Stimulated activated naive B cell treated with anti-CD40 and anti-IgM and Interleukin-4, amounts not matched to agents 10 μg/mL and 1 μg/mL and 100 μg/mL, for 72 hours (primary cell): ENCODE results near the gene NBAS.
A peak's percentile ranks its signal among the peaks of the same experiment; 100 is the strongest.

Experiments
- ATAC-seq, 2 donors: fragments of 150-1000 bp; cut with Tn5 transposase; replicated peaks; 2 replicates each; pipeline ENCODE4 v1.10.0; 2021; ENCODE audit warnings: moderate library complexity in 1 of 2
- DNase-seq: peaks from one replicate; pipeline ENCODE4 v3.0.0; 2021
- H3K27ac Mint-ChIP-seq: one replicate; pipeline ENCODE4 v1.8.0; 2022; ENCODE audit warnings: mild to moderate bottlenecking, mixed read lengths
- H3K27me3 Mint-ChIP-seq, 2 donors: one replicate each; pipeline ENCODE4 v1.8.0; 2022; ENCODE audit warnings: mixed read lengths in 2 of 2
- H3K36me3 Mint-ChIP-seq, 2 donors: one replicate each; pipeline ENCODE4 v1.8.0; 2022; ENCODE audit warnings: mixed read lengths in 2 of 2, mild to moderate bottlenecking in 1 of 2
- H3K4me1 Mint-ChIP-seq, 2 donors: one replicate each; pipeline ENCODE4 v1.8.0; 2022; ENCODE audit warnings: mixed read lengths in 2 of 2, mild to moderate bottlenecking in 1 of 2
- H3K4me3 Mint-ChIP-seq, 2 donors: one replicate each; pipeline ENCODE4 v1.8.0; 2022; ENCODE audit warnings: mild to moderate bottlenecking in 2 of 2, mixed read lengths in 2 of 2, moderate library complexity in 1 of 2
- H3K9me3 Mint-ChIP-seq, 2 donors: one replicate each; pipeline ENCODE4 v1.8.0; 2022; ENCODE audit warnings: mixed read lengths in 2 of 2, mild to moderate bottlenecking in 1 of 2

NBAS gene

DNA sequence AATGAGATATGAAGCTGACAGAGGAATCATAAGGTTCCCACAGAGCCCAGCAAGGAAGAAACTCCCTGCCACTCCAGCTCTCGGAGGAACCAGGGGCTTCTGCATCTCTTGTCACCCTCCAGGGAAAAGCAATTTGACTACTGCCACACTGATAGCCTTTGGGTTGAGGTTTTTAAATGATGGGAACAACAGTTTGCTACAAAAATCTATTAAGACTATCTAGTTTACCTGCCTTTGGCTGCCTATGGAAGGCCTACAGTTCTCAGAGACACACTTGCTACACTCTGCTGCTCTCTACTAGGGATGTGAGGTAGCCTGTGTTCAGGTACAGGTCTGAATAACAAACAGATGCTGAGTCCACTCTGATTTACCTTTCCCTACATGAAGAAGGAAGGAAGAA, 161.9 kb downstream of the NBAS start:
- Mint-ChIP-seq H3K9me3 (no peaks in the 10 kb centered on the region), H3K36me3 (peaks cover 10 to 29% of the 10 kb centered on the region in 2 donors), H3K27me3 (no peaks in the 10 kb centered on the region), H3K4me3 (no peak overlapping the region), H3K4me1 (no peaks in the 10 kb centered on the region), H3K27ac (no peak overlapping the region)
- DNase-seq (no peak), ATAC-seq (no peak)

DNA sequence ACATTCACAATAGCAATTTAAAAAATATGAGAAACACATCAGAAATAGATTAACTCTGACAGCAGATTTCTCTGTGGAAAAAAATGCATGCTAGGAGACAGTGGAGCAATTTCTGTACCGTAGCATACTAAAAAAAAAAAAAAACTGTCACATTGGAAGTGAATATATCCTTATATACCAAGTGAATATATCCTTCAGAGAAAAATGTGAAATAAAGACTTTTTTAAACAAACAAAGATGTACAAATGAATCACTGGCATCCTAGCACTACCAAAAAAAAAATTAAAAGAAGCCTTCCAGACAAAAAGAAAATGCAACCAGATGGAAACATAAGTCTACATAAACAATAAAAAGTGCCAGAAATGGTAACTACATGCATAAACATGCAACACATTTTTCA, 169.4 kb downstream of the NBAS start:
- DNase-seq, result no peak
- Mint-ChIP-seq H3K4me1 (no peaks in the 10 kb centered on the region), H3K27me3 (no peaks in the 10 kb centered on the region), H3K27ac (no peak overlapping the region), H3K4me3 (no peak overlapping the region), H3K9me3 (no peaks in the 10 kb centered on the region), H3K36me3 (peaks cover 25 to 48% of the 10 kb centered on the region in 2 donors)
- ATAC-seq, result no peak

DNA sequence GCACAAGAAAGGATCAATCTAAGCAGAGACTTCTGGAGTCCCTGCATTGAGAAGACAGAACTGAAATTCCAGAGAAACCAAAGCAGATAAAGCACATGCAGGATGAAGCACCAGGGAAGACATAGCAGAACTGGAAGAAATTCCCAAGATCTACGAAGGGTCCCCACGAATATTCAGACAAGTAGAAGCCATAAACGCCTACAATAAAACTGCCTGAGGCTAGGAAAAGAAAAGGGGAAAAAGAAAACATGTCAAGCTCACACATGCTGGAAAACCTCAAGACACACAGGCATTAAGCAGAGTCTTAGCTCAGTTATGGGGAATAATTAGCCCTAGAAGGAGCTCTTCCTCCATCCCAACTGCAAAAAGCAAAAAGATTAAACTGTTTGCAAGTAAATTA, 171.2 kb downstream of the NBAS start:
- H3K9me3 Mint-ChIP-seq, result no peaks in the 10 kb centered on the region
- no peak for ATAC-seq
- H3K4me1 Mint-ChIP-seq, result no peaks in the 10 kb centered on the region
- no peak for DNase-seq
- H3K4me3 Mint-ChIP-seq, result no peak overlapping the region
- no peaks in the 10 kb centered on the region for H3K27me3 Mint-ChIP-seq
- H3K36me3 Mint-ChIP-seq, result peaks cover 28 to 53% of the 10 kb centered on the region in 2 donors
- H3K27ac Mint-ChIP-seq, result no peak overlapping the region

DNA sequence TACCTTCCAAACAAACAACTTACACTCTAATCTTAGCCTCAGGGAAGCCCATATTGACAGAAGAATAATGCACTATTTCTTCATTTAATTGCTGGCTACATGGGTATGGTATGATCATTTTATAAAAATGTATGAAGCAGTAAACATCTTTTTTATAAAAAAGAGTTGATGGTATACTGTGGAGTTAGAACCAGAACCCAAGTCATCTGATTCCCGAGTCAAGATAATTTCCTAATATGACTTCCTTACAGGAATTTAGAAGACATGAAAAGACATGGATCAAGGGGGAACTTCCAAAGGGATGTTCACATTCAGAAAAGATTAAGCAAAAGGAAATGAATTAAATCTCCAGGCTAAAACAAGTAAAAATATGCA, 171.8 kb downstream of the NBAS start:
- H3K36me3 Mint-ChIP-seq, result peaks cover 28 to 53% of the 10 kb centered on the region in 2 donors
- no peaks in the 10 kb centered on the region for H3K4me1 Mint-ChIP-seq

DNA sequence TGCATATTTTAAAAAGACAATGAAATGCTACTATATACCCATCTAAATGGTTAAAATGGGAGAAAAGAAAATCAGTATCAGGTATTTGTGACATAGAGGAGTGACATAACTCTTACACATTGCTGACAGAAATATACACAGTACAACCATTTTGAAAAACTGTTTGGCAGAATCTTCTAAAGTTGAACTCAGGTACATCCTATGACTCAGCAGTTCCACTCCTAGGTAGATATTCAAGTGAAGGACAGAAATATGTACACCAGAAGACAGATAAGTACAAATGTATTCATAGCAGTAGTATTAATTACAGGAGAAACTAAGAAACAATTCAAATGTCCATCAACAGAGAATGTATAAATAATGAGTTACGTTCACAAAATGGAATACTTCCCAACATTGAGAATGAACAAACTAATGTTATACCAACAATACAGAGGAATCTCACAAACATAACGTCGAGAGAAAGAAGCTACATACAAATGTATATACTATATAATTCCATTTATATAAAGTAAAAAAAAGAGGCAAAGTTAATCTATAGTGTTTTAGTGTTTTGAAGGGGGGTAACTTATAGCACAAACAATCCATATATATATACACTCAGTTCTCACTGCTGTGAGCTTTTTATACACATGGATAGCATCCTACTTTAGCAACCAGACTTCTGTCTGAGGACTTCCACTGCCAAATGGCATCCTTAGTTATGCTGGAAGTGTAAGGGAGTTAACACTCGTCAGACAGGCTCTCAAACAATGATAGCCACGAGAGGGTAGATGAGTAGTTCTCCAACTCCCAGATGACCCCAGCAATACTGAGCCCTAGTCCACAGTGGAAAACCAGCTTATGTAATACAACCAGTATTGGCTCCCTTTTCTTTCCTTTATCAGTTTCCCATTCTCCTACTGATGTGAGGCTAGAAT, 172.5 kb downstream of the NBAS start:
- no peak for ATAC-seq

More for the DNA sequence above, 171.8 kb downstream of the NBAS start:
- no peak overlapping the region for H3K4me3 Mint-ChIP-seq
- no peak for DNase-seq
- H3K27ac Mint-ChIP-seq, result no peak overlapping the region
- H3K27me3 Mint-ChIP-seq, result no peaks in the 10 kb centered on the region
- H3K9me3 Mint-ChIP-seq, result no peaks in the 10 kb centered on the region
- ATAC-seq, result no peak

DNA sequence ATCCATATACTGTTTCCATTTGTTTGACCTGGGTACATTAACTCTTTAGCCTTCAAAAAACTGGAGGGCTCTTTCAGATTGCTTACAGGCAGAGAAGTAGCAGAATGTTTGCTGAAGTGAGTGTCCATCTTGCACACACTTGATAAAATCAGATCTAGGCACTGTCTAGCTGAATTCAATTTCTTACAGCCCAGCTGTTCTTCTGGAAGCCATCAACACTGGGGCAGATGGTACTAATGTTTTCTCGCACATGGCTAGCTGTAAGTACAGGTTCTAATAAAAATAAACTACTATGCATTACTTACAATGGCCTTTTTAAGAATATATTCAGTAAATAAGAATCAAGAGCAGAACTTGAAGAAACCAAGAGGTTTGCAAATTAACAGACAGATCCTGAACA, 175.9 kb downstream of the NBAS start:
- Mint-ChIP-seq H3K4me3 (no peak overlapping the region), H3K27me3 (no peaks in the 10 kb centered on the region), H3K9me3 (no peaks in the 10 kb centered on the region), H3K27ac (no peak overlapping the region), H3K36me3 (peaks cover 19 to 43% of the 10 kb centered on the region in 2 donors), H3K4me1 (no peaks in the 10 kb centered on the region)
- ATAC-seq (no peak), DNase-seq (no peak)

More for the DNA sequence above, 172.5 kb downstream of the NBAS start:
- no peak overlapping the region for H3K27ac Mint-ChIP-seq
- H3K36me3 Mint-ChIP-seq, result peaks cover 26 to 52% of the 10 kb centered on the region in 2 donors
- DNase-seq, result no peak
- H3K9me3 Mint-ChIP-seq, result no peaks in the 10 kb centered on the region
- H3K27me3 Mint-ChIP-seq, result no peaks in the 10 kb centered on the region
- no peak overlapping the region for H3K4me3 Mint-ChIP-seq
- no peaks in the 10 kb centered on the region for H3K4me1 Mint-ChIP-seq

DNA sequence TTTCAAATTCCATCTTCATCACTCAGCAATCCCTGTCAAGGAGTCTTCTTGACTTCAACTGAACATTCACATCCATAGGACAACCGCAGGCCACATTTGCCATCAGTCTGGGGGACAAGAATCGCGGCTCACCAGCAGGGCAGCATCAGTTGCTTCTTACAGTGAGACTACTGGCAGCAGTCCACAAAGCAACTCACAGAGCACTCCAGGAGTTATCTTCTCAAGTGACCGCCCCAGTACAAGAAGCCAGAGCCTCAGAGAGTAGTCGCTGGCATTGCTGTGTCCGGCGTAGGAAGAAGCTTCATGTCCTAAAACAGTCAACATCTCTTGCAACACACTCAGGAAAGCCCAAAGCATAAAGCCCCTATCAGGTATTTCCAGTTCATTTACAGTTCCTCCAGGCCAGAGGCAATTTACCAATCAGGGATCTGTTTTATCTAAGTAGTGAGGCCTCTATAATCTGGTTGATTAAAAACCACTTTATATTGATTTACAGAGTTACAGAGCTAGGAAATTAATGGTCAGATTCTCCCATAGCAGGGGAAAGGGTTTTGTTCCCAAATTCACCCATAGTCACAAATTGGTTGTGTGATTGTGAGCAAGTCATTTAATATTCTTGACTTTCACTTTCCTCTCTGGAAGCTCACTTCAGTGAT, 177.3 kb downstream of the NBAS start:
- H3K4me1 Mint-ChIP-seq, result no peaks in the 10 kb centered on the region
- DNase-seq (no peak), ATAC-seq (no peak)
- H3K4me3 Mint-ChIP-seq, result no peak overlapping the region
- no peaks in the 10 kb centered on the region for H3K9me3 Mint-ChIP-seq
- H3K27me3 Mint-ChIP-seq, result no peaks in the 10 kb centered on the region
- no peak overlapping the region for H3K27ac Mint-ChIP-seq
- peaks cover 16 to 40% of the 10 kb centered on the region in 2 donors for H3K36me3 Mint-ChIP-seq

DNA sequence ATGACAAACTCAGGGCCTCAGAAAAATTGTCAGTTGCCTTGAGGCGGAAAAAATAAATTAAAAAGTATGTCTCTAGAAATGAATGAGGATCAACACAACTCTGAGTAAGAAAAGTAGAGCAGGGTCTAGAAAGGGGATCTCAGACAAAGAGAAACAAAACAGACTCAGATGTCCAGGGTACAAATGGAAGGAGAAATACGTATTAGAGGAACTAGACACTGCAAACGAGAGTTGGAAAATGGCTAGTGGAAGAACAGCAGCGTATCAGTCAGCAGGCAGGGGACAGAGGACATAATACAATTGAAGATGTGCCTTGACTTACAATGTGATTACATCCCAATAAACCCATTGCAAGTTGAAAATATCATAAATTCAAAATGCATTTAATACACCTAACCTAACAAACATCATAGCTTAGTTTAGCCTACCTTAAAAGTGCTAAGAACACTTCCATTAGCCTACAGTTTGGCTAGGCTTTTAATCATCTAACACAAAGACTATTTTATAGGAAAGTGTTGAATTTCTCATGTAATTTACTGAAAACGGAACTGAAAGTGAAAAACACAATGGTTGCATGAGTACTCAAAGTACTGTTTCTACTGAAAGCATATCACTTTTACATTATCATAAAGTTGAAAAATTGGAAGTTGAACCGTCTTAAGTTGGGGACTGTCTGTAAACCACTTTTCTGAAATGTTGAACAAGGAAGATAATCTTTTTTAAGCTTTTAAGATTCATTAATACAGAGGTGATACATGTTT, 182.8 kb downstream of the NBAS start:
- H3K9me3 Mint-ChIP-seq, result no peaks in the 10 kb centered on the region
- ATAC-seq (no peak), DNase-seq (no peak)
- no peak overlapping the region for H3K4me3 Mint-ChIP-seq
- peaks cover 21 to 49% of the 10 kb centered on the region in 2 donors for H3K36me3 Mint-ChIP-seq
- no peak overlapping the region for H3K27ac Mint-ChIP-seq
- H3K27me3 Mint-ChIP-seq, result no peaks in the 10 kb centered on the region
- H3K4me1 Mint-ChIP-seq, result no peaks in the 10 kb centered on the region

DNA sequence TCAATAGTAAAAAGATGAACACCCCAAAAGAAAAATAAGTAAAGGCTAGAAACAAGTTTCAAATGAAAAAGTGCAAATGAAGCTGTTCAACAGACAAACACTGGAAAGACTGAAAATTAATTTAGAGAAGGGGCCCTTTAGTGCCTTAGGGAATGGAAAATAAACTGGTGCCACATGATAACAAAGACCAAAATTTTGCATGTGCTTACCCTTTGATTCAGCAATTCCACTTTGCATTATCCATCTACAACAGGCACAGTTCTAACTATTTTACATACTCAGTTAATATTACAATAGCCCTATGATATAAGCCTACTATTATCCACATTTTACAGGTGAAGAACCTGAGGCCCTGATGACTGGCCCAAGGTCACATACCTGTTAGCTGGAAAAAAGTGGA, 183.9 kb downstream of the NBAS start:
- H3K9me3 Mint-ChIP-seq, result no peaks in the 10 kb centered on the region
- no peaks in the 10 kb centered on the region for H3K27me3 Mint-ChIP-seq
- H3K4me3 Mint-ChIP-seq, result no peak overlapping the region

DNA sequence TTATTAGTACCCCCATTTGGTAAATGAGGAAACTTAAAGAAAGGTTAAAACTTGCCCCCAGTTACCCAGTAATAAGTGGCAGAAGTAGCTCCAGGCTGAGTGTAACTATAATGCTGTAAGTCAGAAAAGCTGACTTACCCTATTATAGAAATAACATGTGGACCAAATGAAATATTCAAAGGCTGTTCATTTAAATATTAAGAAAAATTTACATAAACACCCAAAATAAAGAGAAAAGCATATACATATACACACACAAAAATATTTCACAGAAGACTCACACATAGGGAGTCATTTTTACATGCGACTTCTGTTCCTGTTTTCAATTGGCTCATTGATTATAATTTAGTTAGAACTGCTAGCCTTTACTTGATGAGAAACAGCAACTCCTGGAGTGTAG, 189.1 kb downstream of the NBAS start:
- DNase-seq, result no peak
- peaks cover 12 to 19% of the 10 kb centered on the region in 2 donors for H3K4me1 Mint-ChIP-seq
- H3K9me3 Mint-ChIP-seq, result peaks cover 0 to 7% of the 10 kb centered on the region in 2 donors
- no peak for ATAC-seq
- H3K4me3 Mint-ChIP-seq, result no peak overlapping the region
- H3K27me3 Mint-ChIP-seq, result no peaks in the 10 kb centered on the region
- H3K36me3 Mint-ChIP-seq, result peaks cover 27 to 30% of the 10 kb centered on the region in 2 donors
- no peak overlapping the region for H3K27ac Mint-ChIP-seq

More for the DNA sequence above, 183.9 kb downstream of the NBAS start:
- DNase-seq (no peak), ATAC-seq (no peak)
- Mint-ChIP-seq H3K4me1 (no peaks in the 10 kb centered on the region), H3K36me3 (peaks cover 24 to 41% of the 10 kb centered on the region in 2 donors), H3K27ac (no peak overlapping the region)

DNA sequence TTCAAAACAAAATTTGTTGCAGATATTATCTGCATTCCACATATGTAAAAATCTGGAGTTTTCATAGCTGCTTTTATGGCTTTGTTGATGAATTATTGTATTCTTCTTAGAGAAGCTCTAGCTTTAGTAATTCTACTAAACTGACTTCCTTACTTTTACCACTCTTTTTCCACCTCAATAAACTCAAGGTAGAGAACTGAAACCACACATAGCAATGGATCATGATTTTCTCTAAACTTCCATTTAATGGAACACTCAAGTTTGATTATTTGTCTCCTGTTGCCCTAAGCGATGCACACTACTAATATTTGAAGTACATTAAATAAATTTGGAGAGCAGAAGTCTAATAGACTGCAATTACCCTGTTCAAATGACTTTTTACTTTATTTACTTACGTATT, 192.0 kb downstream of the NBAS start:
- peaks cover 14 to 20% of the 10 kb centered on the region in 2 donors for H3K4me1 Mint-ChIP-seq
- DNase-seq (no peak), ATAC-seq (peak; percentile 56 to 76)
- H3K9me3 Mint-ChIP-seq, result peaks cover 0 to 7% of the 10 kb centered on the region in 2 donors
- H3K36me3 Mint-ChIP-seq, result peaks cover 30 to 43% of the 10 kb centered on the region in 2 donors
- no peaks in the 10 kb centered on the region for H3K27me3 Mint-ChIP-seq
- H3K4me3 Mint-ChIP-seq, result no peak overlapping the region
- H3K27ac Mint-ChIP-seq, result no peak overlapping the region

DNA sequence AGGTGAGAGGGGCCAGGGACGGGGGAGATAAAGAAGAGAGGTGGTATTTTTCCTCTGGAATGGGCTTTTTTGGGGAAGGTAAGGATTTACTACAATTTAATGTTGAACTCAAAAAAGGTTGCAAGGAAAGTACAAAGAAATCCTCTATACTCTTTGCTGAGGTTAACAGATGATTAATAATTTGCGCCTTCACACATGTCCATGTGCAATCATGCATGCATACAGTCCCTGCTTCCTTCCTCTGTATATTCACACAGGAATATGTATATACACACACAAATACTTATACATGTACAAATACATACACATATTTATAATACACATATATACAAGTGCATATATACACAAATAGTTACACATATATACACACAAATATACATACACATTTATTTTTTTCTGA, 193.4 kb downstream of the NBAS start:
- ATAC-seq (no peak), DNase-seq (no peak)
- Mint-ChIP-seq H3K27me3 (no peaks in the 10 kb centered on the region), H3K36me3 (peaks cover 26 to 49% of the 10 kb centered on the region in 2 donors), H3K4me3 (no peak overlapping the region), H3K9me3 (peaks cover 0 to 7% of the 10 kb centered on the region in 2 donors), H3K27ac (no peak overlapping the region), H3K4me1 (peaks cover 21 to 33% of the 10 kb centered on the region in 2 donors)

DNA sequence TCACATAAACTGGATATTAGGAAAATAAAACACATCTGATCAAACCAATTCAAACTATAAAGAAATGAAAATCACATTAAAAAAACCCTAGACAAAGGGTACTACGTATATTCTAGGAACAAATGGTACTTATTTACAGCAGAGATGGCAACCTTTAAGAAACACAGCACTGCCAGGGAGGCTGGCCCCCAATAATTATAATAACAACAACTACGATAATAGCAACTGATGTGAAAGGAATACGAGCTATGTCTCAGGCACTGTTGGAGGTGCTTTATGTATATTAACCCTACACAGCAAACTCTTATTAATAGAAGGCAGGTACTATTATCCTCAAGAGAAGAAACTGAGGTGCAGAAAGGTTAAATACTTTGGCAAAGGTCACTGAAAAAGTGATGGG, 193.9 kb downstream of the NBAS start:
- DNase-seq (no peak), ATAC-seq (no peak)
- Mint-ChIP-seq H3K9me3 (peaks cover 0 to 7% of the 10 kb centered on the region in 2 donors), H3K36me3 (peaks cover 21 to 50% of the 10 kb centered on the region in 2 donors), H3K27me3 (no peaks in the 10 kb centered on the region), H3K4me3 (no peak overlapping the region), H3K27ac (no peak overlapping the region), H3K4me1 (peaks cover 21 to 33% of the 10 kb centered on the region in 2 donors)

DNA sequence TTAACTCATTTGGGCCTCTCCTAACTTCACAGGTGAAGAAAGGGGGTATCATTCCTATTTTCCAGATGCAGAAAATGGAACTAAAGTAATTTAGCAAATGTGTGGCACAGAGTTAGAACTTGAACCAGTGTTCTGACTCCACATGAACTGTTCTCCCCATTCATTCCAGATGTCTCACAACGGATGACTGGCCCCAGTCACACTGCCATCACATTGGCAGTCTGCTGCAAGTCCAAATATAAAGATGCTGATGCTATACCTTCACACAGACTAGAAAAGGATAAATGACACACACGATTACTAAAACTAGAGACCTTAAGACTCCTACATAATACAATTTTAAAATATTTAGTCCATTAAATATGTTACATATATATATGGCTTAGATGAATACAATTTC, 195.7 kb downstream of the NBAS start:
- ATAC-seq (no peak), DNase-seq (no peak)
- Mint-ChIP-seq H3K4me3 (no peak overlapping the region), H3K36me3 (peaks cover 17 to 45% of the 10 kb centered on the region in 2 donors), H3K27me3 (no peaks in the 10 kb centered on the region), H3K4me1 (peaks cover 17 to 33% of the 10 kb centered on the region in 2 donors), H3K27ac (no peak overlapping the region), H3K9me3 (no peaks in the 10 kb centered on the region)
